SU-DHL-6 (cell line): ENCODE results near the gene DIS3L2.

ENCODE experiments used
- H2AFZ ChIP-seq: fragments of 200-600 bp; sonication (generic); 2 replicates; pipeline ENCODE4 v1.6.1; 2014; ENCODE audit warnings: low read depth, mild to moderate bottlenecking, moderate library complexity, mixed read lengths, antibody characterized with exemption, low read length; ENCODE audit not compliant: severe bottlenecking
- H3F3A ChIP-seq: fragments of 200-600 bp; shearing (Covaris generic); 2 replicates; pipeline ENCODE4 v1.6.0; 2016; ENCODE audit warnings: antibody characterized with exemption, mild to moderate bottlenecking; ENCODE audit not compliant: insufficient read depth
- H3K27ac ChIP-seq: fragments of 200-600 bp; sonication (generic); 2 replicates; pipeline ENCODE4 v1.5.1; 2016; ENCODE audit warnings: low read depth, mild to moderate bottlenecking, low read length, moderate library complexity, mixed read lengths
- H3K27me3 ChIP-seq: fragments of 200-600 bp; sonication (generic), shearing (Covaris generic); 2 replicates; pipeline ENCODE4 v1.6.0; 2014; ENCODE audit warnings: mild to moderate bottlenecking, low read length
- H3K36me3 ChIP-seq: fragments of 200-600 bp; sonication (generic); 2 replicates; pipeline ENCODE4 v1.6.1; 2014; ENCODE audit warnings: mild to moderate bottlenecking, low read length, mixed read lengths
- H3K4me2 ChIP-seq: fragments of 300-600, 200-600 bp; shearing (Covaris generic), sonication (generic); 2 replicates; pipeline ENCODE4 v1.6.0; 2014; ENCODE audit warnings: low read length, low read depth, mild to moderate bottlenecking; ENCODE audit not compliant: poor library complexity, severe bottlenecking
- H3K4me3 ChIP-seq: fragments of 200-600 bp; sonication (generic); 2 replicates; pipeline ENCODE4 v1.5.1; 2014; ENCODE audit warnings: antibody characterized with exemption, low read length, mild to moderate bottlenecking, mixed read lengths; ENCODE audit not compliant: insufficient read depth, poor library complexity, severe bottlenecking
- H3K79me2 ChIP-seq: fragments of 200-600 bp; sonication (generic); 2 replicates; pipeline ENCODE4 v1.6.1; 2014; ENCODE audit warnings: mild to moderate bottlenecking, low read length, moderate library complexity; ENCODE audit not compliant: insufficient read depth
- H3K9ac ChIP-seq: fragments of 200-600 bp; sonication (generic); 2 replicates; pipeline ENCODE4 v1.7.0; 2014; ENCODE audit warnings: mild to moderate bottlenecking, low read length
- H3K9me2 ChIP-seq: fragments of 200-600 bp; sonication (generic); replicated peaks from 2 replicates; pipeline ENCODE4 v1.6.1; 2014; ENCODE audit warnings: low read length; ENCODE audit not compliant: insufficient read depth
- H3K9me3 ChIP-seq: fragments of 200-600 bp; sonication (generic); 2 replicates; pipeline ENCODE4 v1.6.1; 2014; ENCODE audit warnings: low read length, mixed read lengths; ENCODE audit not compliant: insufficient read depth
- H4K20me1 ChIP-seq: fragments of 200-600 bp; sonication (generic); 2 replicates; pipeline ENCODE4 v1.6.1; 2014; ENCODE audit warnings: low read depth, mild to moderate bottlenecking, antibody characterized with exemption, low read length, moderate library complexity, mixed read lengths
- EZH2phosphoT487 ChIP-seq: fragments of 200-600 bp; sonication (generic), shearing (Covaris generic); conservative IDR thresholded peaks from 2 replicates; pipeline ENCODE4 v1.6.1; 2018; ENCODE audit warnings: mild to moderate bottlenecking, antibody characterized with exemption, low read length, moderate library complexity, mixed read lengths
- TF ChIP-seq, protein P1 (sequence below): fragments of 200-600 bp; sonication (generic); IDR thresholded peaks from one replicate; pipeline ENCODE4 v1.5.1; 2017; ENCODE audit warnings: antibody characterized with exemption, mild to moderate bottlenecking, low read length, moderate library complexity; ENCODE audit not compliant: insufficient read depth, poor library complexity, severe bottlenecking

Gene DIS3L2

GRCh38 chr2:232076272-232076671 lies 114.8 kb downstream of the DIS3L2 start:
- Histone ChIP-seq H3K4me3 (no peak overlapping the region), H2AFZ (no peak overlapping the region), H3K4me2 (no peak overlapping the region), H3K36me3 (no peaks in the 10 kb centered on the region), H3K9ac (no peak overlapping the region), H3F3A (no peaks in the 10 kb centered on the region), H3K79me2 (no peaks in the 10 kb centered on the region), H3K9me3 (no peaks in the 10 kb centered on the region), H3K27ac (no peak overlapping the region), H4K20me1 (no peaks in the 10 kb centered on the region), H3K9me2 (no peaks in the 10 kb centered on the region), H3K27me3 (no peaks in the 10 kb centered on the region)
- TF ChIP-seq, protein P1, sequence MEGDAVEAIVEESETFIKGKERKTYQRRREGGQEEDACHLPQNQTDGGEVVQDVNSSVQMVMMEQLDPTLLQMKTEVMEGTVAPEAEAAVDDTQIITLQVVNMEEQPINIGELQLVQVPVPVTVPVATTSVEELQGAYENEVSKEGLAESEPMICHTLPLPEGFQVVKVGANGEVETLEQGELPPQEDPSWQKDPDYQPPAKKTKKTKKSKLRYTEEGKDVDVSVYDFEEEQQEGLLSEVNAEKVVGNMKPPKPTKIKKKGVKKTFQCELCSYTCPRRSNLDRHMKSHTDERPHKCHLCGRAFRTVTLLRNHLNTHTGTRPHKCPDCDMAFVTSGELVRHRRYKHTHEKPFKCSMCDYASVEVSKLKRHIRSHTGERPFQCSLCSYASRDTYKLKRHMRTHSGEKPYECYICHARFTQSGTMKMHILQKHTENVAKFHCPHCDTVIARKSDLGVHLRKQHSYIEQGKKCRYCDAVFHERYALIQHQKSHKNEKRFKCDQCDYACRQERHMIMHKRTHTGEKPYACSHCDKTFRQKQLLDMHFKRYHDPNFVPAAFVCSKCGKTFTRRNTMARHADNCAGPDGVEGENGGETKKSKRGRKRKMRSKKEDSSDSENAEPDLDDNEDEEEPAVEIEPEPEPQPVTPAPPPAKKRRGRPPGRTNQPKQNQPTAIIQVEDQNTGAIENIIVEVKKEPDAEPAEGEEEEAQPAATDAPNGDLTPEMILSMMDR, result no peak
- no peak for TF ChIP-seq EZH2phosphoT487

DNA sequence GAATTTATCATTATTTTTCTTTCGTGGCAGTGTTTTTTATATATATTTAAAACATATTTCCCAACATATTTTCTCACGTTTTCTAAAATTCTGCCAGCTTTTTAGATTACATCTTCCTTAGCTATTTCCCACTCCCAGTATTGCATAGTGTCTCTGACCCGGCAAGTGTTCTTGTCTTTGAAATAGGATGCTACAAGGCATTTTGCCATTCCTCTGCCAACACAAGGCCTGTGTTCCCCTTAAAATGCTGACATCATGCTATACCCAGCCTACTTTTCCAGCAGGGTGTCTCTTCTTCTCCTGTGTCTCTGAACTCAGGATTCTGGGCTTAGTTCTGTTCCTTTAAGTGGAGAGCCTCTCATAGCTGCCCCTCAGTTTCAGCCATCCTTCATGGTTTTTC lies 115.2 kb downstream of the DIS3L2 start:
- Histone ChIP-seq H3K27ac (no peak overlapping the region), H3K79me2 (no peaks in the 10 kb centered on the region), H3K9ac (no peak overlapping the region), H4K20me1 (no peaks in the 10 kb centered on the region), H3K36me3 (no peaks in the 10 kb centered on the region), H3K4me3 (no peak overlapping the region), H3K27me3 (no peaks in the 10 kb centered on the region), H3K9me2 (no peaks in the 10 kb centered on the region), H3F3A (no peaks in the 10 kb centered on the region), H2AFZ (no peak overlapping the region), H3K9me3 (no peaks in the 10 kb centered on the region), H3K4me2 (no peak overlapping the region)
- TF ChIP-seq, protein P1, result no peak
- TF ChIP-seq EZH2phosphoT487, result no peak

DNA sequence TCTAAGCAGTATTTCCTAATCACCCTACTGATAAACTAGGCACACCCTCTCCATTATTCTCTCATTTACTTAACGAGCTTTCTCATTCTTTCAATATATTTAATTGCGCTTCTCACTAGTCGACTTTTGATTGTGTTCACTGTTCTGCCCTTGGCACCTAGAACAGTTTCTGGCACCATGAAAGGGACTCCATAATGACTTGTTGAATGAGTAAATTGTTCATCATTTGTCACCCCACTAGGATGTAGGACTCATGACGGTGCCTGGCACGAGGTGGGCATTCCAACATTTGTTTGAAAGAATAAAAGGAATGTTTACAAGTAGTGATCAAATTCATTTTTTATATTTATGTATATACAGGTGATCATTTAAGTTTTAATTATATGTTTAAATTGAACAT lies 123.7 kb downstream of the DIS3L2 start:
- no peak overlapping the region for H2AFZ ChIP-seq
- TF ChIP-seq, protein P1, result no peak
- no peak for TF ChIP-seq EZH2phosphoT487
- H3K9me3 ChIP-seq, result no peaks in the 10 kb centered on the region
- H3K27ac ChIP-seq, result no peak overlapping the region
- no peaks in the 10 kb centered on the region for H3K9me2 ChIP-seq
- no peaks in the 10 kb centered on the region for H3K27me3 ChIP-seq
- no peak overlapping the region for H3K9ac ChIP-seq
- H4K20me1 ChIP-seq, result no peaks in the 10 kb centered on the region
- no peaks in the 10 kb centered on the region for H3K36me3 ChIP-seq
- H3K4me3 ChIP-seq, result no peak overlapping the region
- H3F3A ChIP-seq, result no peaks in the 10 kb centered on the region
- no peak overlapping the region for H3K4me2 ChIP-seq
- no peaks in the 10 kb centered on the region for H3K79me2 ChIP-seq
